ENCODE data around the gene RTP4.

- TF ChIP-seq POLR2A (IDR thresholded peaks at IDR 0.05; ENCODE audit: low read length) (no peak), GATA1 (IDR thresholded peaks at IDR 0.05; ENCODE audit: low read depth, low read length) (no peak)
Measured at GRCh38 chr3:187383246-187383645, 15.1 kb downstream of the RTP4 start.

All from erythroblast (primary cell).